NB4 (cell line): ENCODE measurements around the gene VAMP2.
A peak's percentile ranks its signal among the peaks of the same experiment; 100 is the strongest.
"Not testable (repeated sequence)": the region's sequence is repeated elsewhere in the genome, so short reads cannot be mapped to it uniquely, and the experiment has no call there.

Source experiments
- DNase-seq: peaks from one replicate; pipeline ENCODE4 v3.0.0; 2010; ENCODE audit warnings: low read depth
- H3K4me3 ChIP-seq: one replicate; pipeline ENCODE4 v1.5.1; 2011; ENCODE audit warnings: mild to moderate bottlenecking, low read depth, low read length, moderate library complexity
- MYC ChIP-seq: IDR thresholded peaks from 2 replicates; pipeline ENCODE4 v1.6.1; 2011; ENCODE audit warnings: low read depth, low read length
- POLR2A ChIP-seq: IDR thresholded peaks from 2 replicates; pipeline ENCODE4 v1.6.1; 2011; ENCODE audit warnings: mild to moderate bottlenecking; ENCODE audit not compliant: insufficient read length; ENCODE audit errors: extremely low read depth
- TF ChIP-seq, protein P1 (sequence below): IDR thresholded peaks from 2 replicates; pipeline ENCODE4 v1.6.1; 2011; ENCODE audit warnings: low read depth, low read length
- TF ChIP-seq, protein P2 (sequence below): IDR thresholded peaks from one replicate; pipeline ENCODE4 v1.5.1; 2012; ENCODE audit warnings: low read depth, low read length

VAMP2 gene

DNA sequence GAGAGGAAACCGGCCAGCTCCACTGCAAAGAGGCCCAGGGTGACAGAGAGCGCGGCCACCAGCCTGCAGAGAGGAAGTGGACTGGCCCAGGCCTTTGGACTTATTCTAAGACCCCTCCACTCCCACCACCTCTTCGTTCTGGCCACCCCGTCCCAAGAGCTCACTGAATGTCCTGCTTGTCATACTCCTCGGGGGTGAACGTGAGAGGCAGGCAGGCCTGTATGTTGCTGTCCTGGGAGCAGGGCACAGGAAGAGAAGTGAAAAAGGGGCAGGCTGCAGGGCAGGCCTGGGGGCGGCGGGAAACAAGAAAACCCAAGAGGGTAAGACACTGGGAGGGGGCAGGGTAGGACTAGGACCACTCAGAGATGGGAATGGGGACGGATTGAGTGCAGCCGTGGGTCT lies 13.0 kb upstream of the VAMP2 start:
- H3K4me3 ChIP-seq: peak overlapping the region; percentile 64
- peak; percentile 61 for DNase-seq
- no peak for TF ChIP-seq POLR2A
- TF ChIP-seq, protein P1, sequence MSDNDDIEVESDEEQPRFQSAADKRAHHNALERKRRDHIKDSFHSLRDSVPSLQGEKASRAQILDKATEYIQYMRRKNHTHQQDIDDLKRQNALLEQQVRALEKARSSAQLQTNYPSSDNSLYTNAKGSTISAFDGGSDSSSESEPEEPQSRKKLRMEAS: no peak

DNA sequence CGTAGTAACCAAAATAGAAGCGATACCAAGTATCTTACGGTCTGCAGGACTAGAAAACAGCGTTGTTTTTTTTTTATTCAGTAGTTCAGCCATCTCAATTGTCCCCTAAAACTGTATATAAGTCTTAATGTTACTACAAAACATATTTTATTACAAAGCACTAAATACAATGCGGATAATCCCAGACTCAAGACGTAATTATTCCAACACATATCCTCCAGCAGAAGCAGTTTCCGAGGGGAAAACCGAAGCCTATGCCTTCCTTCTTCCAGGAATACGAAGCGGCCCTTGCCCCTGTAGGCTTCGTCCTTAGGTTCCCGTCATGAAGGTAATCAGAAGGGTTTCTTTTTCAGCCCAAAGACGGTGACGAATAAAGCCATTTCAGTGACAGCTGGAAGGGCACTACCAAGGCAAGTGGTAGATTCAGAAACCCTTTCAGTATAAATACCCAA lies 11.1 kb upstream of the VAMP2 start:
- no peak for TF ChIP-seq POLR2A
- DNase-seq: no peak
- H3K4me3 ChIP-seq: peak overlapping the region; percentile 68

DNA sequence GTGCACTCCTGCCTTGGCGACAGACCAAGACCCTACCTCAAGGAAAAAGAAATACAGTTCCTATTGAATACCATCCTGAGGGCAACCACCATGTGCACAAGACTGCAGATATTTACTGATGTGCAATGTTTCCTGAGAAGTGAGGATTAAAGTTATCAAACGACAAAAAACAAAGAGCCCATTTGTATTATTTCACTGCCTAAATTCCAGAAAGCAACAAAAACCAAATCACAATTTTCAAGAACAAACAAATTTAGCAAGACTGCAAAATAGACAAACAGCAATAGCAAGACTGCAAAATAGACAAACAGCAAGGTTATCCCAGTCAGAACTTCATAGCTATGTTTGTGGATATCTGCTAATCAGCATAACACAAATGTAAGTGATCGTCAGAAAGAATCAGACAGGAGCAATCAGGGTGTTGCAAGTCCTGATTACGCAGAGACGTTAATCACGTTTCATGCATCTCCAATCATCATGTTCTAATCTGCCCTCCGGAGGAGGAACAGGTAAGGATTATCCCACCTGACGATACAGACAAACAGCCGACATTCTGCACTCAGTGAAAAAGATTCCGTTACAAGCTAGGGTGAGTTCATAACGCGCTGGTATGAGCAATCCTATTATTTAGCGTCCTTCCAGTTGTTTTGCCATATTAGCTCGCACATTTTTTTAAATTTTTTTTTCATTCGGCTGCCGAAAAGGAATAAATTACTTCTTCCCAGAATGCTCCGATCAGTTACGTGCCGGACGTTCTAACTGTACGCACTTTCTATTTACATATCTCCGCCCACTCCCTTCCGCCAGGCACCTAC lies 10.5 kb upstream of the VAMP2 start:
- peak; percentile 100 for TF ChIP-seq POLR2A
- no peak; the same call in 1 of the 2 replicates for TF ChIP-seq MYC
- H3K4me3 ChIP-seq: peak overlapping the region; percentile 68
- DNase-seq: peak; percentile 94

DNA sequence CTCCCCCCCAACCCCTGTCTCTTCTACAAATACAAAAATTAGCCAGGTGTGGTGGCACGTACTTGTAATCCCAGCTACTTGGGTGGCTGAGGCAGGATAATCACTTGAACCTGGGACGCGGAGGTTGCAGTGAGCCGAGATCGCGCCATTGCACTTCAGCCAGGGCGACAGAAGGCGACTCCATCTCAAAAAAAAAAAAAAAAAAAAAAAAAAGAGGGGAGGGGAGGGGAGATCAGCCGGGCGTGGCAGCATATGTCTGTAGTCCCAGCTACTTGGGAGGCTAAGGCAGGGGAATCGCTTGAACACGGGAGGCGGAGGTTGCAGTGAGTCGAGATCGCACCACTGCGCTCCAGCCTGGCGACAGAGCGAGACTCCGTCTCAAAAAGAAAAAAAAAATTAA lies 7.4 kb upstream of the VAMP2 start:
- not testable (repeated sequence) for DNase-seq, H3K4me3 ChIP-seq

DNA sequence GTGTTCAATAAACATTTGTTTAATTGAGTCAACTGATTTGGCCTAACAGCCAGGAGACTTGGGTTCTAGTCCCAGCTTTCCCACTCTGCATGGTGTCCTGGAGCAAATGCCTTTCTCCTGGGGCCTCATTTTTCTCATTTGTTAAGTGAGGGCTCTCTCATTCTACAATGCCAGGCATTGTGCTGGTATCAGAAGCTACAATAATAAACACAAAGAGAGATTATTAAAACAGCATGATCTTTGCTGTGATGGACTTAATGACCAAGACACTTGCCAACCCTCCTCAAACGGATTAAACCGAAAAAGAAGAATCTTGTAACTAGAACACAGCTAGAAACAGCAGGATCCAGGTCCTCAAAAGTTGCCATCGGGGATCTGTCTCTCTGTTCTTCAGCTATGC lies 4.8 kb upstream of the VAMP2 start:
- DNase-seq: no peak
- TF ChIP-seq MYC: no peak
- TF ChIP-seq, protein P1: no peak
- TF ChIP-seq, protein P2, sequence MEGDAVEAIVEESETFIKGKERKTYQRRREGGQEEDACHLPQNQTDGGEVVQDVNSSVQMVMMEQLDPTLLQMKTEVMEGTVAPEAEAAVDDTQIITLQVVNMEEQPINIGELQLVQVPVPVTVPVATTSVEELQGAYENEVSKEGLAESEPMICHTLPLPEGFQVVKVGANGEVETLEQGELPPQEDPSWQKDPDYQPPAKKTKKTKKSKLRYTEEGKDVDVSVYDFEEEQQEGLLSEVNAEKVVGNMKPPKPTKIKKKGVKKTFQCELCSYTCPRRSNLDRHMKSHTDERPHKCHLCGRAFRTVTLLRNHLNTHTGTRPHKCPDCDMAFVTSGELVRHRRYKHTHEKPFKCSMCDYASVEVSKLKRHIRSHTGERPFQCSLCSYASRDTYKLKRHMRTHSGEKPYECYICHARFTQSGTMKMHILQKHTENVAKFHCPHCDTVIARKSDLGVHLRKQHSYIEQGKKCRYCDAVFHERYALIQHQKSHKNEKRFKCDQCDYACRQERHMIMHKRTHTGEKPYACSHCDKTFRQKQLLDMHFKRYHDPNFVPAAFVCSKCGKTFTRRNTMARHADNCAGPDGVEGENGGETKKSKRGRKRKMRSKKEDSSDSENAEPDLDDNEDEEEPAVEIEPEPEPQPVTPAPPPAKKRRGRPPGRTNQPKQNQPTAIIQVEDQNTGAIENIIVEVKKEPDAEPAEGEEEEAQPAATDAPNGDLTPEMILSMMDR: no peak
- TF ChIP-seq POLR2A: no peak
- H3K4me3 ChIP-seq: no peak overlapping the region

DNA sequence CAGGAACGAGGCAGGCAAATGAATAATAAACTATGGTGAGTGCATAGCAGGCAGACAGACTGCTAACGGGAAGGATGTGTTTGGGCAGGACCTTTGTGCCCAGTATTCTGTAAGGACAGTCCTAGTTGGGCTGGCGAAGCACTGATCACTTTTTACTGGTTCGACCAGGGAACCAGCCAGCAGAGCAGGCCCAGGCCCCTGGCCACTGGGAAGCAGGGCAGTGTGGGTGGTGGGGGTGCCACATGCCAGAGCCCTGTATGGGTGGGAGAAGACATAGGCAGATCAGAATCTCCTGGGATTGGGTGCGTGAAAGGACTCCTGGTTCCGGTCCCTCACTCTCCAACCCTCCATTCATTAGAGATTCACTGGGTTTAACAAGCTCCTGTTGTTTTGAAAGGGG lies 4.0 kb upstream of the VAMP2 start:
- no peak for DNase-seq
- TF ChIP-seq MYC (no peak), POLR2A (no peak)
- TF ChIP-seq, protein P1: no peak
- TF ChIP-seq, protein P2: no peak
- H3K4me3 ChIP-seq: no peak overlapping the region

DNA sequence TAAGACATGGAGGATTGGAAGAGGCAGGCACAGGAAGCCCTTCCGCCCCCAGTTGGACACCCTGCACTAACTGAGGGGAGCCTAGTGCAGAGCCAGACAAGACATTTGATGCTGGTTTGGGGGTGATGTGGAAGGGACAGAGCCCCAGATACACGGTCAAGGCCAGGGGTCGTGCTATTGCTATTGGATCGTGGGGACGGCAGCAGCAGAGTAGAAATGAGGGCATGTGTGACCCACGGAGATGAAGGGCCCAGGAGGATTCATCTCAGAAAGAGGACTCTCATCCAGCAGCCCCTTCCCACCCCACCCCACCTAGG lies 2.0 kb upstream of the VAMP2 start:
- DNase-seq: no peak
- H3K4me3 ChIP-seq: no peak overlapping the region
- TF ChIP-seq, protein P2: no peak
- TF ChIP-seq MYC (no peak), POLR2A (no peak)
- TF ChIP-seq, protein P1: no peak

DNA sequence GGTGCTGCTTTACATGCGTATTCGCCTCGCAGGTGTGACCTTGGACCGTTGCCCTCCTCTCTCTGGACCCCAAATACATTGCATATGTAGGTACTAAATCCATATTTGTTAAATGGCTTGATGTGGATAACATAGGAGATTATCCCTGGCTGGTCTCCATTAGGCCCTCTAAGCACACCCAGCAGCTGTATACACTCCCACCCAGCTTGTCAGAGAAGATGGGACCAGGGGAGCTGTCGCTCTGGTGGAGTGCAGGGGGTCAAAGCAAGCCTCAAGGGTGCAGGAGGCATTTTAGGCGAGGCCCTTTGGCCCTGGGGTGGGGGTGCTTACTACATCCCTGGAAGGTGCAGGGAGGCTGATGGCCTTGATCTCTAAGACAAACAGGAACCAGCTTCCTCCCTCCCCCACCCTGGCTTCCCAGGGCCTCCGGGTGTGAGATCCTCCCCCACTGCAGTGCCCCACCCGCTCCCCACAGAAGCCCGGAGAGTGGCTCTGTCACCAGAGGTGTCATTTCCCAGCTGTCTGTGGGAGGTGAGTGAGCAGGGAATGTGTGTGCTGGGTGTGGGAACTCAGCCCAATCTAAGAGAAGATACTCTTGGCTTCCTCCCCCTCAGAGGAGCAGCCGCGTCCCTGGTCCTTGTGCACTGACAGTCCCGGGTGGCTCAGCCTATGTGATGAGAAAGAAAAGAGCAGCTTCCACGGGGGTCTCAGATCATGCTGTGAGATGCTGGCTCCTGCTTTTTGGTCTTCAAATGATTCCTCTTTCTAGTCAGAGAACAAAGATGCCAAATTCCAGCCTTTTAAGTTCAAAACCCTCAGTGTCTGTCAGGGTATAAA lies 1.4 kb upstream of the VAMP2 start:
- TF ChIP-seq, protein P2: no peak
- TF ChIP-seq, protein P1: no peak
- TF ChIP-seq POLR2A: no peak
- TF ChIP-seq MYC: no peak
- DNase-seq: peak; percentile 85
- H3K4me3 ChIP-seq: no peak overlapping the region
